Astrocyte (in vitro differentiated cells and primary cell): ENCODE data around the gene ABHD16B. TPM values are rescaled to one million over a fixed set of nuclear protein-coding genes. Genes with fewer than 3 reads are reported as not detected.
A peak's percentile ranks its signal among the peaks of the same experiment; 100 is the strongest.

Source experiments
- DNase-seq: peaks from one replicate; pipeline ENCODE4 v3.0.0-alpha.2; 2010; ENCODE audit warnings: low read depth
- FAIRE-seq: peaks from 2 replicates; lab custom pipeline; 2011; peaks lifted over from hg19 to GRCh38; lab: Jason Lieb, UNC
- H2AFZ ChIP-seq: 2 replicates; pipeline ENCODE4 v1.6.0; 2012; ENCODE audit warnings: low read depth, low read length, inconsistent platforms
- H3K27ac ChIP-seq: 2 replicates; pipeline ENCODE4 v1.5.1; 2011; ENCODE audit warnings: low read depth, low read length, inconsistent platforms
- H3K27me3 ChIP-seq: 2 replicates; pipeline ENCODE4 v1.6.0; 2011; ENCODE audit warnings: low read length, inconsistent platforms; ENCODE audit not compliant: insufficient read depth
- H3K36me3 ChIP-seq: 2 replicates; pipeline ENCODE4 v1.5.1; 2011; ENCODE audit warnings: low read length, inconsistent platforms; ENCODE audit not compliant: insufficient read depth
- H3K4me1 ChIP-seq: 2 replicates; pipeline ENCODE4 v1.5.1; 2011; ENCODE audit warnings: low read length, inconsistent platforms; ENCODE audit not compliant: insufficient read depth
- H3K4me2 ChIP-seq: 2 replicates; pipeline ENCODE4 v1.6.0; 2012; ENCODE audit warnings: low read length, inconsistent platforms
- H3K4me3 ChIP-seq: 2 replicates; pipeline ENCODE4 v1.5.1; 2011; ENCODE audit warnings: low read depth, mild to moderate bottlenecking, low read length, inconsistent platforms; ENCODE audit not compliant: insufficient read depth
- H3K79me2 ChIP-seq: 2 replicates; pipeline ENCODE4 v1.6.0; 2012; ENCODE audit warnings: mild to moderate bottlenecking, low read length, inconsistent platforms; ENCODE audit not compliant: insufficient read depth
- H3K9ac ChIP-seq: 2 replicates; pipeline ENCODE4 v1.6.0; 2012; ENCODE audit warnings: mild to moderate bottlenecking, low read length, inconsistent platforms
- H3K9me3 ChIP-seq: 2 replicates; pipeline ENCODE4 v1.5.1; 2012; ENCODE audit warnings: low read depth, mild to moderate bottlenecking, low read length, inconsistent platforms; ENCODE audit not compliant: insufficient read depth
- H4K20me1 ChIP-seq: 2 replicates; pipeline ENCODE4 v1.6.0; 2012; ENCODE audit warnings: low read length, inconsistent platforms; ENCODE audit not compliant: insufficient read depth
- H3K27ac Mint-ChIP-seq: one replicate; pipeline ENCODE4 v1.8.0; 2021; ENCODE audit warnings: mild to moderate bottlenecking, mixed read lengths; ENCODE audit not compliant: unreplicated experiment
- H3K27me3 Mint-ChIP-seq: one replicate; pipeline ENCODE4 v1.8.0; 2021; ENCODE audit warnings: low read depth, mixed read lengths; ENCODE audit not compliant: unreplicated experiment
- H3K36me3 Mint-ChIP-seq: one replicate; pipeline ENCODE4 v1.8.0; 2021; ENCODE audit warnings: low read depth, mixed read lengths; ENCODE audit not compliant: unreplicated experiment
- H3K4me1 Mint-ChIP-seq: one replicate; pipeline ENCODE4 v1.8.0; 2021; ENCODE audit warnings: low read depth, mixed read lengths; ENCODE audit not compliant: unreplicated experiment
- H3K4me3 Mint-ChIP-seq: one replicate; pipeline ENCODE4 v1.8.0; 2021; ENCODE audit warnings: mild to moderate bottlenecking, moderate library complexity, mixed read lengths; ENCODE audit not compliant: unreplicated experiment
- H3K9me3 Mint-ChIP-seq: one replicate; pipeline ENCODE4 v1.8.0; 2021; ENCODE audit warnings: mild to moderate bottlenecking, mixed read lengths; ENCODE audit not compliant: unreplicated experiment
- CTCF ChIP-seq: IDR thresholded peaks from 2 replicates; pipeline ENCODE4 v1.5.1; 2011; ENCODE audit warnings: low read depth, mild to moderate bottlenecking, inconsistent platforms, low read length, moderate library complexity; ENCODE audit not compliant: insufficient read depth
- EZH2 ChIP-seq: IDR thresholded peaks from 2 replicates; pipeline ENCODE4 v1.6.1; 2012; ENCODE audit warnings: mild to moderate bottlenecking, low read length, inconsistent platforms; ENCODE audit not compliant: insufficient read depth
- total RNA-seq: library from RNA; stranded (reverse); gene quantifications from 2 replicates; pipeline ENCODE4 v1.2.1, GENCODE V29; 2021

ABHD16B gene
- total RNA-seq, 1 donor from 2014 or later = not detected

DNA sequence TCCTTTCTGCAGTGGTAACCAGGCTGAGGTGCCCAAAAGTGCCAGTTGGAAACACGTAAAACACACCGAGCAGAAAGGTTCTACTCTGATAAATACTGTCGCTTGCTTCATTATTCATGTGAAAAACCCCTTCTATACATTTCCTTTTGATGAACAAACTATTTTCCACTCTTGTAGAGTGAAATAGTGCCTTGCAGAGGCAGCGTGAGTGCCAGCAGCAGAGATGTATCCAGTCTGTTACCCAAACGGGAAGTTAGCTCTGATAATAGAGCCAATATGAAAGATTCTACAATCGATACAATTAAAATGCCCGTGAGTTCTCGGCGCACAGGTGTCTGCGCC is 31.7 kb upstream of the ABHD16B start:
- H3K27me3 Mint-ChIP-seq = no peaks in the 10 kb centered on the region
- H3K9me3 ChIP-seq = no peaks in the 10 kb centered on the region
- peak overlapping the region; percentile 62 for H3K9ac ChIP-seq
- H3K36me3 Mint-ChIP-seq = no peaks in the 10 kb centered on the region
- peaks cover 20% of the 10 kb centered on the region for H3K4me1 ChIP-seq
- DNase-seq (no peak), FAIRE-seq (no peak)
- peak overlapping the region; percentile 93 for H3K4me3 Mint-ChIP-seq
- no peak for TF ChIP-seq CTCF
- TF ChIP-seq EZH2 = no peak
- H3K36me3 ChIP-seq = no peaks in the 10 kb centered on the region
- peaks cover 12% of the 10 kb centered on the region for H3K27me3 ChIP-seq
- no peak overlapping the region for H2AFZ ChIP-seq
- H3K4me1 Mint-ChIP-seq = peaks cover 30% of the 10 kb centered on the region
- H3K79me2 ChIP-seq = peaks cover 20% of the 10 kb centered on the region
- peak overlapping the region; percentile 91 for H3K4me2 ChIP-seq
- peak overlapping the region; percentile 58 for H3K4me3 ChIP-seq
- no peak overlapping the region for H3K27ac ChIP-seq
- H4K20me1 ChIP-seq = peaks cover 38% of the 10 kb centered on the region
- H3K9me3 Mint-ChIP-seq = no peaks in the 10 kb centered on the region
- peak overlapping the region; percentile 63 for H3K27ac Mint-ChIP-seq

DNA sequence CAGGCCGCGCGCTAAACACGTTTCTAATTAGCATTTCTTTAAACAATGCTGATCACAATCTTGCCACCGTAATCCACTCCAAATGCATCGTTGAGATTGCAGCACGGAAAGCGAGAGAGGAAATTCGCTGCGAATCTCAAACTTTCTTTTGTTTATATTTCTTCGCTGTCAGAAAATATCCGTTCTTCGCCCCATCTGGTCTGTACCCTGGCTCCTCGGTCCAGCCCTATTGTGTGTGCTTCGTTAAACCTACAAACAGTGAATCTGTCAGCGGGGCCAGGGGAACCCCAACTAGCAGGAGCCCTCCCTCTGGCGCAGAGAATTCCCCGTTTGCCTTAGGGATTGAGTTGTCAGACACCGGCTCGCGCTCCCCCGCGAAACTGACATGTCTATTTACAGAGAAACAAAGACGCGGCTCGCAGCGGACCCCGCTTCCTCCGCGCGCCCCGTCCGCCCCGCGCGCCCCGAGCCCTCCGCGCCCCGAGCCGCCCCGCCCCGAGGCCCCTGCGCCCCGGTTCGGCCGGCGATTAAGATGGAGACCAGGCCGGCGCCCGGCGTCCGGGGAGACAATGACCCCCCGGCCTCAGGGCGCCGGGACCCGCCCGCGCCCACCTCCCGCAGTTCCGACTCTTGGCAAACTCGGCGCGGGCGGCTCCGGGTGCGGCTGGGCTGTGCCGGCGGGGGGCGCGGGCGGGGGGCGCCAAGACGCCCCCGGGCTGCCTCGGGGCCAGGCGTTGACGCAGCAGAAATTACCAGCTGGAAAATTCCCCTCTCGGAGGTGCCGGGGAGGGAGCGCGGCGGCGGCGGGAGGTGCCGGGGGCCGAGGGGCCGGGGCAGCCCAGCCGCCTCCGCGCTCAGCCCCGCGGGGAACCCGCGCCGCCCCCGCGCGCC is 31.1 kb upstream of the ABHD16B start:
- H3K4me3 Mint-ChIP-seq = peak overlapping the region; percentile 93
- H3K9ac ChIP-seq = peak overlapping the region; percentile 62
- TF ChIP-seq CTCF (no peak), EZH2 (peak; percentile 84)
- no peak for FAIRE-seq
- H3K36me3 ChIP-seq = no peaks in the 10 kb centered on the region
- H3K9me3 ChIP-seq = no peaks in the 10 kb centered on the region
- peak overlapping the region; percentile 39 for H2AFZ ChIP-seq
- no peaks in the 10 kb centered on the region for H3K9me3 Mint-ChIP-seq
- H3K36me3 Mint-ChIP-seq = no peaks in the 10 kb centered on the region
- no peaks in the 10 kb centered on the region for H3K27me3 Mint-ChIP-seq
- H3K4me1 ChIP-seq = peaks cover 25% of the 10 kb centered on the region
- H4K20me1 ChIP-seq = peaks cover 38% of the 10 kb centered on the region
- H3K27me3 ChIP-seq = peaks cover 12% of the 10 kb centered on the region
- H3K4me1 Mint-ChIP-seq = peaks cover 31% of the 10 kb centered on the region
- H3K27ac ChIP-seq = no peak overlapping the region
- peak overlapping the region; percentile 91 for H3K4me2 ChIP-seq
- DNase-seq = no peak
- peak overlapping the region; percentile 63 for H3K27ac Mint-ChIP-seq
- H3K79me2 ChIP-seq = peaks cover 20% of the 10 kb centered on the region
- H3K4me3 ChIP-seq = peak overlapping the region; percentile 58
